ENCODE measurements around the gene CCDC47.
A peak's percentile ranks its signal among the peaks of the same experiment; 100 is the strongest.

The CCDC47 gene

DNA sequence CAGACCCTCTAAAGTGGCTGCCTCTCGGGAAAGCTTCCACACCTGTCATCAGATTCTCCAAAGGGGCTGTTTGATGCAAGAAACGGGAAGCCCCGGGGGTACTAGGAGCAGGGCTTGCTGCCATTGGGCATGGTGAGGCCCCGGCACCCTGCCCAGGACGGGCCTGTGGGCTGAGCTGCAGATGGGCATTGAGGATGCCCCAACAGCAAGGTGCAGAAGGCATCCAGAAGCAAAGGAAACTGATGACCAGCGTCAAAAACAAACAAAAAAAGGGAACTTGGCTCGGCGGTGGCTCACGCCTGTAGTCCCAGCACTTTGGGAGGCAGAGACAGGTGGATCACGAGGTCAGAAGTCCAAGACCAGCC, 72.0 kb downstream of the CCDC47 start:
- Histone ChIP-seq H3K9me3 (ENCODE audit: control insufficient read depth, low read depth, low read length) (no peaks in the 10 kb centered on the region), H3K36me3 (ENCODE audit: control insufficient read depth, low read depth, low read length) (peaks cover 19% of the 10 kb centered on the region), H3K4me1 (ENCODE audit: control insufficient read depth, low read depth, low read length) (peaks cover 8% of the 10 kb centered on the region), H3K27ac (ENCODE audit: low read length) (no peak overlapping the region), H3K4me3 (ENCODE audit: low read length) (peak overlapping the region; percentile 64), H3K27me3 (ENCODE audit: control insufficient read depth, insufficient read depth, low read length) (peaks cover 7% of the 10 kb centered on the region), H3K9ac (ENCODE audit: low read length) (no peak overlapping the region)

DNA sequence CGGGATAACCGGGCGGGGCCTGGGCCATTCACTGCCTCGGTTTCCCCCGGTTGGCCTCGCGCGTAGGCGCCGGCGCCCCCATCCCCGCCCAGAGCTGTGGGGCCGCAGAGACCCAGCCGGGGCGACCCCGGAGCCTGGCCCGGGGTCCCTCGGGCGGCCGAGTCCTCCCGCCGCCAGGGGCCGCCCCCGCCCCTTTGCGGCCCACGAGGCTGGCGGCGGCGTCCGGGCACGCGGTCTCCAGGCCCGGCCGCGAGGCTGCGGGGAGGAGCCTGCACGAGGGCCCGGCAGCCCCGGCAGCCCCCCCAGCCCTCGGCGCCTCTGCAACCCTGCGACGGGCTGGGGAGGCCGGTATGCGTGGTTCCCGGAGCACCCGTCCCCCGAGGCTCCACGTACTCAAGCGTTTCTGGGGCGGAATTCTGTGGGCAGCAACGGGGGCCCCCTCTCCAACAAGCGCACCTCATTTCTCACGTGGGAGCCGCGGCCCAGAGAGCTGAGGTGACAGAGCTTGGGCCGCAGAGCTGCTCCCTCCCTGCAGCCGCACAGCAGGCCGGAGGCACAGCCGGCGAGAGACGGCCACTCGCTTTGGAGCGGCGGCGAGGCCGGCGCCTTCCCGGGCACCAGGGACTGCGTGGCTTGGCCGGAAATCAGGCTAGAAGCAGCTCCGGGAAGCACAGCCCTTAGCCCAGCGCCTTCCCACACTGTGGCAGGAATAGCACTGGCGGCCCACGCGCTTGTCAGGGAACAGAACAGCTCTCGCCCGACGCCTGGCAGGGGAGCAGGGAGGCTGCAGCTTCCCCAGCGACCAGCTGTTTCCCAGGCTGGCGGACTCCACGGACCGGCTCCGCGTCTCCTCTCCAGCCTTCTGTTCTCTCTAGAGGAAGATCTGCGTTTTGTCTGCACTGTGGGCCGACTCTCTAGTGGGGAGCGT, 72.6 kb downstream of the CCDC47 start:
- peak overlapping the region; percentile 74 for H3K9ac ChIP-seq (ENCODE audit: low read length)
- H3K4me1 ChIP-seq (ENCODE audit: control insufficient read depth, low read depth, low read length), result peaks cover 8% of the 10 kb centered on the region
- peak overlapping the region; percentile 64 for H3K4me3 ChIP-seq (ENCODE audit: low read length)
- no peak overlapping the region for H3K27ac ChIP-seq (ENCODE audit: low read length)
- no peaks in the 10 kb centered on the region for H3K9me3 ChIP-seq (ENCODE audit: control insufficient read depth, low read depth, low read length)
- H3K36me3 ChIP-seq (ENCODE audit: control insufficient read depth, low read depth, low read length), result peaks cover 19% of the 10 kb centered on the region
- peaks cover 7% of the 10 kb centered on the region for H3K27me3 ChIP-seq (ENCODE audit: control insufficient read depth, insufficient read depth, low read length)

DNA sequence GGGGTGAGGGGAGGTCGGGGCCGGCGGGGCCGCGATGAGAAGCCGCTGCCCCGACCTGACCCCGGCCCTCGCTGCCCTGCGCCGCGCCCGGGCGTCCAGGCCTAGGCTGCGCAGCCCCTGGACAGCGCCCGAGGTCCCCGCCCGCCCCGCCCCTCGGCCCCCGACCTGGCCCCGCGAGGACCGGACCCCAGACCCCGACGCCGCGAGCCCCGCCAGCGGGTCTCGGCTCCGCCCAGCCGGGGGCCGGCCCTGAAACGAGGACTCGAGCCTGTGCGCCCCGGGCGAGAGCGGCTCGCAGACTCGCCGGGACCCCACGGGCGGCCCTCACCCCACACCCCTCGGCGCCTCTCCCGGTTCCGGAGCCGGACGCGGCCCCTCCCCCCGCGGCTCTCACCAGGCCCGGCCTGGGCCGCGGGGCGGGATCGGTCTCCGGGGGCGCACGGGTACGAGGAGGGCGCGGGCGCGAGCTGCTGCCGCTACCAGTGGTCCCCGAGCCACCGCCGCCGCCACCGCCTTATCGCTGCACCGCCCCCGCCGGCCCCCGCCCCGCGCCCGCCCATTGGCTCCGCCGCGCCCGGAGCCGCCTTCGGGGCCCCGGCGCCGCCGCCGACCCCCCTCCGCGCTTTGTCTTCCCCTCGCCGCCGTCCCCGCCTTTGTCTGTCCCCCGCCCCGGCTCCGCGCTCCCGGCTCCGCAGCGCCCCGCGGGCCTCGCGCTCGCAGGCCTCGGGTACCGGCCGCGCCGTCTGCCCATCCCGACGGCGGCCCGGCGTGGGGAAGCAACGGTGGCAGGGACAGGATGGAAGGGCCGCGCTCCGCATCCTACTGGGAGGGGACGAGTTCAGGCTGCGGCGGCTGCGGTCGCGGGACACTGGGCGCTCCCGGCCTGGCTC, 73.5 kb downstream of the CCDC47 start, which contains the start of gene LIMD2:
Gene LIMD2, minus strand, starts transcription at position 488 of the 890 bp plus-strand sequence. CDS start 827 bp downstream, outside the sequence.
- Histone ChIP-seq H3K36me3 (ENCODE audit: control insufficient read depth, low read depth, low read length) (peaks cover 19% of the 10 kb centered on the region), H3K27ac (ENCODE audit: low read length) (no peak within 1 kb of the TSS), H3K9me3 (ENCODE audit: control insufficient read depth, low read depth, low read length) (no peaks in the 10 kb centered on the region), H3K4me3 (ENCODE audit: low read length) (peak within 1 kb of the TSS; percentile 64), H3K4me1 (ENCODE audit: control insufficient read depth, low read depth, low read length) (peaks cover 8% of the 10 kb centered on the region), H3K9ac (ENCODE audit: low read length) (peak within 1 kb of the TSS; percentile 74), H3K27me3 (ENCODE audit: control insufficient read depth, insufficient read depth, low read length) (peaks cover 7% of the 10 kb centered on the region)

DNA sequence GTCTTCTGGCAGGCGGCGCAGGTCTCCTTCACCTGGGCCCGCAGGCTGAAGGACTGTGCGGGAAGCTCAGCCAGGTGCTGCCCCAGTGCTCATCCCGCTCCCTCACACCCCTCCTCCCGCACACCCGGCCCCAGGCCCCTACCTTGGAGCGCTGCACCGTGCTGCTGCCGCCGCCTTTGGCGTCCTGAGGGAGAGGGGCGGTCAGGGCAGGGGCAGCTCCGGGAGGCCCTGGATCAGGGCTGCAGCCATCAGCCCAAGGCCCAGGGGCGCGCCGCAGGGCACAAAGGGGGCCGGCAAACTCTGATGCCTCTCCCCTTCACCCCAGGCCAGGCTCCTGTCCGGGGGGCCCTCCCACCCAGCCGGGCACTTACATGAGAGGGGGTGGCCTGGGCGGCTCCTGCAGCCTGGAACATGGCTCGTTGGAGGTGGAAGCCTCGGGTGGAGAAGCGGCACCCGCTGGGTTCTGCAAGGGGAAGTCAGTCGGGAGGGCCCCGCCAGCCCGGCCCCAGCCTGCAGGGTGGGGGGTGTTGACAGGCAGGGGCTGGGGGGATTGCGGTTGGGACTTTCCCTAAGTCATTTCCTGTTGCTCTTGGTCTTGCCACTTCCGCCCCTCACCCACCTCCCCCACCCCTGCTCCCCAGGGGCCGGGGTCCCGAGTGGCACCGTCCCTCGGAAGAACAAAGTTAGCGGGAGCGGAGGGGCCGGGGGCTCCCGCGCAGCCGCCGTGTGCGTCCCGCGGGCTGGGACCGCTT, 74.3 kb downstream of the CCDC47 start:
- Histone ChIP-seq H3K4me3 (ENCODE audit: low read length) (peak overlapping the region; percentile 62), H3K9me3 (ENCODE audit: control insufficient read depth, low read depth, low read length) (no peaks in the 10 kb centered on the region), H3K36me3 (ENCODE audit: control insufficient read depth, low read depth, low read length) (peaks cover 19% of the 10 kb centered on the region), H3K27ac (ENCODE audit: low read length) (no peak overlapping the region), H3K27me3 (ENCODE audit: control insufficient read depth, insufficient read depth, low read length) (peaks cover 7% of the 10 kb centered on the region), H3K4me1 (ENCODE audit: control insufficient read depth, low read depth, low read length) (peaks cover 11% of the 10 kb centered on the region), H3K9ac (ENCODE audit: low read length) (peak overlapping the region; percentile 56)

DNA sequence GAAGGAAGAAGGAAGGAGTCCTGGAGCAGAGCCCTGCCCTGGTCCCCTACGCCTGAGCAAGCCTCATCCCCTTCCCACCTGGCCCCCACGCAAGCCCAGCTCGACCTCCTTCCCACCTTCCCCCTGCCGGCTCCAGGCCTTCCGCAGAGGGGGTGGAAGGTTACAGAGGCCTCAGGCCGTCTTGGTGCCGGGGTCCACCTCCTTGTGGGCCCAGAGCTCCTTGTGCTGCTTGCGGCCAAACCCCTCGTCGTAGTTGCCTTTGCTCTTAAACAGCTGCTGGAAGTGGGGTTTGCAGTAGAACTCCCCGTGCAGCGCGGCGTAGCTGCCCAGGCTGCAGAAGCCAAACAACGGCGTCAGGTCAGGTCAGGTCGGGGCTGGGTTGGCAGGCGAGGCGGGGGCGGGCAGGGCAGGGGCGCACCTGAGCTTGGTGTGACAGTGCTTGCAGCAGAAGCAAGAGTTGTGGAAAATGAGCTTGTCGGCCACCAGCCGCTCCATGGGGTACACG, 75.0 kb downstream of the CCDC47 start:
- Histone ChIP-seq H3K9me3 (ENCODE audit: control insufficient read depth, low read depth, low read length) (no peaks in the 10 kb centered on the region), H3K4me3 (ENCODE audit: low read length) (peak overlapping the region; percentile 62), H3K27ac (ENCODE audit: low read length) (no peak overlapping the region), H3K9ac (ENCODE audit: low read length) (no peak overlapping the region), H3K36me3 (ENCODE audit: control insufficient read depth, low read depth, low read length) (peaks cover 15% of the 10 kb centered on the region), H3K4me1 (ENCODE audit: control insufficient read depth, low read depth, low read length) (peaks cover 11% of the 10 kb centered on the region), H3K27me3 (ENCODE audit: control insufficient read depth, insufficient read depth, low read length) (peaks cover 7% of the 10 kb centered on the region)

DNA sequence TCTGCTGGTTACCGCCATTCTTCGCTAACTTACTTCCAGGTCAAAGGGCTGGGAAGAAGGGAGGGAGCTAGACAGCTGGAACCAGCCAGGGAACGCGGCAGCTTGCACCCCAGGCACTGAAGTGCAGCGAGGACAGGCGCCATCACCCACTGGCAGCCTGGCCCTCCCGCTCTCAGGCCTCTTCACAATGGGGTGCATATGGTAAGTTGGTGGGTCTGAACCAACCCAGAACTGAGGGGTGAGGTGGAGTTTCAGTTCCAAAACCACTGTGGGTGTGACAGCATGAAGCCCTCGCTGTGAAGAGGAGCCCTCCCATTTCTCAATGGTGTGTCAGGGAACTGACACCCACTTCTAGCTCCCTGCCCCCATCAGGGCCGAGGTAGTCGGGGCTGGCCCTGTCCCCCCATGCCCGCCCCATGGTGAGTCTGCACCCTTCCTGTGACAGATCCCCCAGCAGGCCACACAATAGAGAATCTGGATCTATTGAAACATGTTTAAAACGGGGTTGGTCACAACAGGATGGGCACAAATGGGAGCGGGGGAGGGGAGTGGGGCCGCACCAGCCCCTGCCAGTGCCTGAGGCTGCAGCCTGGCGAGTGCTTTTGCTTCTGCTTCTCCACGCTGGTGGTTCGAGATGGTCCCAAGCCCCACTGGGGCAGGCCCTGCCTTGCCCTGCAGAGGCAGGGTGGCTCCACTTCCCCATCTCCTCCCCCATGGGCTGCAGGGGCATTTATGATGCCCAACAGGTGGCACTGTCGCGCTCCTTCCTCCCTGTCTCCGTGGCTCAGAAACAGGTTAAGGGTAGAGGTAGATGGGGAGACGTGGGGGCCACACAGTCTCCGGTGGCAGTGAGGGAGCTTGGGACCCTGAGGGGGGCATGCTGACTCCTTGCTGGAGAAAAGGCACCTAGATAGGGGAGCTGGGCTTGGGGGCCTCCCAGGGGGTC, 75.8 kb downstream of the CCDC47 start:
- H3K36me3 ChIP-seq (ENCODE audit: control insufficient read depth, low read depth, low read length), result peaks cover 11% of the 10 kb centered on the region
- H3K4me3 ChIP-seq (ENCODE audit: low read length), result no peak overlapping the region
- no peaks in the 10 kb centered on the region for H3K9me3 ChIP-seq (ENCODE audit: control insufficient read depth, low read depth, low read length)
- H3K9ac ChIP-seq (ENCODE audit: low read length), result no peak overlapping the region
- no peak overlapping the region for H3K27ac ChIP-seq (ENCODE audit: low read length)
- peaks cover 7% of the 10 kb centered on the region for H3K27me3 ChIP-seq (ENCODE audit: control insufficient read depth, insufficient read depth, low read length)
- H3K4me1 ChIP-seq (ENCODE audit: control insufficient read depth, low read depth, low read length), result peaks cover 11% of the 10 kb centered on the region

DNA sequence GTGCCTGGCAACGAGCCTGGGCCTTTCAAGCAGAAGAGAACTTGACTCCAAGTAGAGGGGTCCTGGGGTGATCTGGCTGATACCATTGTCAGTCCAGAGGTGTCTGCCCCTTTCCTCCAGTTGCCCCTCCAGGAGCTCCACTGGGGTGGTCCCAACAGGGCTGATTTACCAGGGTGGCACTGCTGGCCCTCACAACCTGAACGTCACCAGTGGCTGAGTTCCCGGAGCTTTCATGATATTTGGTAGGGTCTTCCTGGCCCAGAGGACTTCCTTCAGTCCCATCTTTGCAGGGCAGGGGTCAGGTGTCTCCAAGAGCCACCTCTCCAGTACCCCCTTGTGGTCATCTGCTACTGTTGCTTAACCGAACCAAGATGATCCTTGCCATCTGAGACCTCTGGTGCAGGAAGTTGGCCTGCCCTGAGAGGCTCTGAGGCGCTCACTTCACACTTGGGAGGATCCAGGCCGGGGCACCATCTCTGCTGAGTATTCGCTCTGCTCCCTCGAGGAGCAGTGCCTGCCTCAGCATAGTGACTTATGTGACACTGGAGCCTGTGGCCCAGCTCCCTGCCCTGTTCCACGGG, 76.9 kb downstream of the CCDC47 start:
- peaks cover 6% of the 10 kb centered on the region for H3K27me3 ChIP-seq (ENCODE audit: control insufficient read depth, insufficient read depth, low read length)
- H3K27ac ChIP-seq (ENCODE audit: low read length), result no peak overlapping the region
- peaks cover 15% of the 10 kb centered on the region for H3K36me3 ChIP-seq (ENCODE audit: control insufficient read depth, low read depth, low read length)
- H3K9me3 ChIP-seq (ENCODE audit: control insufficient read depth, low read depth, low read length), result no peaks in the 10 kb centered on the region
- H3K4me3 ChIP-seq (ENCODE audit: low read length), result no peak overlapping the region
- no peak overlapping the region for H3K9ac ChIP-seq (ENCODE audit: low read length)
- H3K4me1 ChIP-seq (ENCODE audit: control insufficient read depth, low read depth, low read length), result peaks cover 11% of the 10 kb centered on the region

DNA sequence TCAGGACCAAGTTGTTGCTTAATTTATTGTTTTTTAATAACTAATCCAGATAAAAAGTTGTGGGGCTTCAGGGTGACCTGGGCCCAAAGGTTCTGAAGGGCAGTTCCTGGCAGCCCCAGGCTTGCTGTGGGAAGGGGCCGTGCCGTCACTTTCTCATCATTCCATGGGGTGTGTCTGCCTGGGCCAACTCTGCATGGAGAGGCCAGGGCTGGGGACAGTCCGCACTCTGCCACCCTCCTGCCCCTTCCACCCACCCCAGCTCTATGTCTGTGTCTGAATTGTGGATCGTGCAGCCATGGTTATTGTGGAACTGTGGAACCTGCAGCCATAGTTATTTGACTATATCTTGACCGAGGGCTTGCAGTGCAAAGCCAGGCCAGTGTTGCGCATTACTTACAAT, 77.5 kb downstream of the CCDC47 start:
- Histone ChIP-seq H3K4me3 (ENCODE audit: low read length) (no peak overlapping the region), H3K27me3 (ENCODE audit: control insufficient read depth, insufficient read depth, low read length) (no peaks in the 10 kb centered on the region), H3K36me3 (ENCODE audit: control insufficient read depth, low read depth, low read length) (peaks cover 15% of the 10 kb centered on the region), H3K9ac (ENCODE audit: low read length) (no peak overlapping the region), H3K9me3 (ENCODE audit: control insufficient read depth, low read depth, low read length) (no peaks in the 10 kb centered on the region), H3K4me1 (ENCODE audit: control insufficient read depth, low read depth, low read length) (peaks cover 11% of the 10 kb centered on the region), H3K27ac (ENCODE audit: low read length) (no peak overlapping the region)
